Measurements from ENCODE around the gene ZDHHC14. TPM values are rescaled to one million over a fixed set of nuclear protein-coding genes. Genes with fewer than 3 reads are reported as not detected.

The ZDHHC14 gene
- total RNA-seq, 1 experiment from 2014 or later: 1.7 TPM

GRCh38 chr6:157530126-157530525 lies 149.1 kb downstream of the ZDHHC14 start:
- Histone ChIP-seq H3K23ac (ENCODE audit: insufficient read length, low read depth, low read length) (no peak overlapping the region), H3K27me3 (ENCODE audit: insufficient read depth, low read length) (no peaks in the 10 kb centered on the region), H3K18ac (ENCODE audit: insufficient read length, low read depth, low read length) (no peak overlapping the region), H3K9me3 (ENCODE audit: control insufficient read depth, low read depth, low read length) (no peaks in the 10 kb centered on the region), H3K23me2 (ENCODE audit: insufficient read length, low read depth, low read length, poor library complexity, severe bottlenecking) (no peaks in the 10 kb centered on the region), H2AK5ac (ENCODE audit: insufficient read length, low read length) (no peak overlapping the region), H3T11ph (ENCODE audit: low read length) (no peak overlapping the region), H2BK15ac (ENCODE audit: low read depth, low read length) (no peak overlapping the region), H2AFZ (ENCODE audit: low read length) (no peak overlapping the region), H4K91ac (ENCODE audit: insufficient read length, low read depth, low read length) (no peak overlapping the region), H3K27ac (ENCODE audit: insufficient read length, low read depth, low read length) (no peak overlapping the region), H3K79me1 (ENCODE audit: insufficient read depth, low read depth, low read length, poor library complexity, severe bottlenecking) (no peaks in the 10 kb centered on the region), H2BK120ac (ENCODE audit: low read depth, low read length, poor library complexity, severe bottlenecking) (no peak overlapping the region), H3K56ac (ENCODE audit: insufficient read length, low read depth, low read length) (no peak overlapping the region), H3K4ac (ENCODE audit: low read depth, low read length) (no peak overlapping the region), H3K79me2 (ENCODE audit: insufficient read depth, low read length) (no peaks in the 10 kb centered on the region), H4K20me1 (ENCODE audit: control insufficient read depth, insufficient read depth, insufficient read length) (no peaks in the 10 kb centered on the region), H3K4me2 (ENCODE audit: insufficient read depth, insufficient read length, low read length) (no peak overlapping the region), H2BK12ac (ENCODE audit: insufficient read length, low read depth, low read length) (no peak overlapping the region), H3K14ac (ENCODE audit: insufficient read depth, low read length) (no peak overlapping the region), H2BK5ac (ENCODE audit: insufficient read length, low read length) (no peak overlapping the region), H3K4me1 (ENCODE audit: insufficient read depth, low read length) (peaks cover 13% of the 10 kb centered on the region; the same call in 1 of the 2 replicates), H2BK20ac (ENCODE audit: low read depth, low read length, poor library complexity, severe bottlenecking) (no peak overlapping the region), H4K5ac (ENCODE audit: insufficient read length, low read depth, low read length) (no peak overlapping the region), H4K8ac (replicated peaks; ENCODE audit: insufficient read length, low read depth, low read length) (no peak overlapping the region), H3K9ac (ENCODE audit: extremely low read depth, insufficient read length, low read length) (no peak overlapping the region)
- TF ChIP-seq CTCF (conservative IDR thresholded peaks at IDR 0.05): no peak
- no peak for DNase-seq
- no peak overlapping the region for H3K4me3 Mint-ChIP-seq
- no peak overlapping the region for H3K27ac Mint-ChIP-seq
- no peaks in the 10 kb centered on the region for H3K9me3 Mint-ChIP-seq
- peaks cover 41 to 44% of the 10 kb centered on the region in 2 experiments for H3K4me1 Mint-ChIP-seq
- no CpG with 5 or more reads among the region's 4 CpGs for WGBS (ENCODE audit: extremely low coverage, insufficient read length, low lambda C conversion rate)
- H3K27me3 Mint-ChIP-seq (ENCODE audit: low read depth): peaks cover 9% of the 10 kb centered on the region
- no peaks in the 10 kb centered on the region for H3K36me3 Mint-ChIP-seq (ENCODE audit: insufficient read depth in 1 of 3, low read depth in 3 of 3)

Measured in H9 (cell line).